Measurements from ENCODE around the gene THAP5. TPM values are rescaled to one million over a fixed set of nuclear protein-coding genes. Genes with fewer than 3 reads are reported as not detected.
A peak's percentile ranks its signal among the peaks of the same experiment; 100 is the strongest.

Gene THAP5
- polyA plus RNA-seq, 1 of the 3 experiments (the other 2 are of a cell fraction) = 4.2 TPM

- no peak overlapping the region for H3K4me2 ChIP-seq
- H3K79me2 ChIP-seq (ENCODE audit: insufficient read depth) = no peaks in the 10 kb centered on the region
- no peak overlapping the region for H3K4me3 ChIP-seq (ENCODE audit: low read depth in 2 of 2, low read length in 1 of 2)
- no peaks in the 10 kb centered on the region for H3K9me2 ChIP-seq
- H3K27me3 ChIP-seq (ENCODE audit: insufficient read depth) = no peaks in the 10 kb centered on the region; the same call in 1 of the 2 replicates
- H2AFZ ChIP-seq (ENCODE audit: low read depth) = no peak overlapping the region
- ChIA-PET POLR2A (interaction anchor here (0.6 kb wide), 1 partner anchor 105 kb away, joined by 3 read pairs; no protein-coding TSS in a partner anchor), CTCF (interaction anchor here (1.0 to 3.8 kb wide), 3 partner anchors 8 to 55 kb away, joined by 4 to 31 read pairs (median 5); no protein-coding TSS in a partner anchor)
- H3K9ac ChIP-seq = no peak overlapping the region
- WGBS (ENCODE audit: low lambda C conversion rate) = 59% methylated on average over 7 of the region's 7 CpGs
- DNase-seq = no peak
- H4K20me1 ChIP-seq (ENCODE audit: insufficient read depth) = no peaks in the 10 kb centered on the region
- no peaks in the 10 kb centered on the region for H3F3A ChIP-seq (replicated peaks; ENCODE audit: insufficient read depth)
- TF ChIP-seq NRF1 (IDR thresholded peaks at IDR 0.05; ENCODE audit: low read depth, low read length) (no peak), POLR2AphosphoS5 (IDR thresholded peaks at IDR 0.05; ENCODE audit: low read depth, low read length) (no peak), PBX3 (IDR thresholded peaks at IDR 0.05) (no peak), GABPA (IDR thresholded peaks at IDR 0.05; ENCODE audit: low read depth) (no peak), EP300 (IDR thresholded peaks at IDR 0.05; ENCODE audit: borderline replicate concordance in 1 of 2, low read depth in 1 of 2, low read length in 1 of 2) (no peak), TAF1 (IDR thresholded peaks at IDR 0.05; ENCODE audit: borderline replicate concordance, low read depth, low read length) (no peak), CTCF (IDR thresholded peaks at IDR 0.05) (no peak), TCF12 (IDR thresholded peaks at IDR 0.05) (no peak)
- no peaks in the 10 kb centered on the region for H3K36me3 ChIP-seq (replicated peaks in 1 of 2; ENCODE audit: control insufficient read depth in 1 of 2, insufficient read depth in 2 of 2, low read length in 1 of 2)
- H3K27ac ChIP-seq (ENCODE audit: low read depth in 2 of 2, low read length in 1 of 2) = no peak overlapping the region
- H3K9me3 ChIP-seq = no peaks in the 10 kb centered on the region
- H3K4me1 ChIP-seq (ENCODE audit: control insufficient read depth in 1 of 2, insufficient read depth in 2 of 2, low read depth in 1 of 2, low read length in 1 of 2) = no peaks in the 10 kb centered on the region
Observed at GRCh38 chr7:108605559-108606201, 36.2 kb upstream of the THAP5 start.

- Histone ChIP-seq H3K27ac (ENCODE audit: low read depth in 2 of 2, low read length in 1 of 2) (no peak overlapping the region), H3K36me3 (replicated peaks in 1 of 2; ENCODE audit: control insufficient read depth in 1 of 2, insufficient read depth in 2 of 2, low read length in 1 of 2) (no peaks in the 10 kb centered on the region), H3K79me2 (ENCODE audit: insufficient read depth) (no peaks in the 10 kb centered on the region), H3K4me2 (no peak overlapping the region), H3K9me3 (no peaks in the 10 kb centered on the region), H3F3A (replicated peaks; ENCODE audit: insufficient read depth) (no peaks in the 10 kb centered on the region), H3K9me2 (no peaks in the 10 kb centered on the region), H3K4me3 (ENCODE audit: low read depth in 2 of 2, low read length in 1 of 2) (no peak overlapping the region), H3K4me1 (ENCODE audit: control insufficient read depth in 1 of 2, insufficient read depth in 2 of 2, low read depth in 1 of 2, low read length in 1 of 2) (no peaks in the 10 kb centered on the region), H3K9ac (no peak overlapping the region), H4K20me1 (ENCODE audit: insufficient read depth) (no peaks in the 10 kb centered on the region), H2AFZ (ENCODE audit: low read depth) (no peak overlapping the region; the same call in 1 of the 2 replicates), H3K27me3 (ENCODE audit: insufficient read depth) (peaks cover 12% of the 10 kb centered on the region; the same call in 1 of the 2 replicates)
- DNase-seq = no peak
- TF ChIP-seq NFIC (IDR thresholded peaks at IDR 0.05; ENCODE audit: borderline replicate concordance) = no peak
- peak; percentile 29; the same call in 1 of the 2 replicates for TF ChIP-seq MXI1 (IDR thresholded peaks at IDR 0.05; ENCODE audit: low read depth, low read length)
- peak in 1 of 2 experiments; percentile 44; a peak in 1 of 4 replicates for TF ChIP-seq EP300 (IDR thresholded peaks at IDR 0.05; ENCODE audit: borderline replicate concordance in 1 of 2, low read depth in 1 of 2, low read length in 1 of 2)
- no peak for TF ChIP-seq USF2 (IDR thresholded peaks at IDR 0.05; ENCODE audit: borderline replicate concordance, low read depth, low read length)
- TF ChIP-seq GATA2 (CRISPR knock-in tag; IDR thresholded peaks at IDR 0.05) = peak; percentile 37; the same call in 1 of the 2 replicates
- ChIA-PET POLR2A (no interaction called here), CTCF (interaction anchor here (1.0 to 3.8 kb wide), 5 partner anchors 9 to 202 kb away, joined by 3 to 31 read pairs (median 4); no protein-coding TSS in a partner anchor)
- 66% methylated on average over 11 of the region's 11 CpGs for WGBS (ENCODE audit: low lambda C conversion rate)
Observed at GRCh38 chr7:108604307-108605077, 35.0 kb upstream of the THAP5 start.
